K562 (cell line): ENCODE results near the gene SORT1. TPM values are rescaled to one million over a fixed set of nuclear protein-coding genes. Genes with fewer than 3 reads are reported as not detected.

Experiments
- E2F1 ChIP-seq: sonication (generic); formaldehyde crosslinking; IDR thresholded peaks from 2 replicates; pipeline ENCODE4 v1.8.1; 2023; ENCODE audit warnings: mild to moderate bottlenecking, missing genetic modification reagents, moderate library complexity
- HMBOX1 ChIP-seq: sonication (generic); IDR thresholded peaks from 2 replicates; pipeline ENCODE4 v1.6.1; 2016
- MBD1 ChIP-seq: fragments of 250-450 bp; sonication (Bioruptor Pico); IDR thresholded peaks from 2 replicates; pipeline ENCODE4 v1.8.0; 2022; ENCODE audit warnings: inconsistent platforms
- MYNN ChIP-seq, 2 experiments: sonication (generic); formaldehyde crosslinking in 1 of 2; IDR thresholded peaks; 2 replicates each; pipeline versions ENCODE4 v1.5.0 to v1.6.1; 2016 to 2020; ENCODE audit warnings: antibody characterized with exemption in 1 of 2, missing genetic modification reagents in 1 of 2
- NR4A1 ChIP-seq, 2 experiments: fragments of 250-450 bp in 1 of 2; fragments of 450-650 bp in 1 of 2; sonication (Bioruptor Pico) in 1 of 2; IDR thresholded peaks; 2 replicates each; pipeline versions ENCODE4 v1.4.0 to v1.6.1; 2016 to 2020; ENCODE audit warnings: mild to moderate bottlenecking in 2 of 2, missing compliant biosample characterization in 1 of 2, missing genetic modification characterization in 1 of 2, moderate library complexity in 1 of 2
- RB1 ChIP-seq: fragments of 450-650 bp; IDR thresholded peaks from 2 replicates; pipeline ENCODE4 v1.6.1; 2017; ENCODE audit warnings: low read depth, mild to moderate bottlenecking
- TFAP4 ChIP-seq: sonication (generic); formaldehyde crosslinking; IDR thresholded peaks from 2 replicates; pipeline ENCODE4 v1.8.0; 2022; ENCODE audit warnings: missing genetic modification reagents, mild to moderate bottlenecking, moderate library complexity, borderline replicate concordance
- ZBTB33 ChIP-seq: sonication (generic); formaldehyde crosslinking; IDR thresholded peaks from 2 replicates; pipeline ENCODE4 v1.8.1; 2023; ENCODE audit warnings: mild to moderate bottlenecking, missing genetic modification reagents
- ZNF407 ChIP-seq: fragments of 450-650 bp; IDR thresholded peaks from 2 replicates; pipeline ENCODE4 v1.6.1; 2016; ENCODE audit warnings: low read depth
- polyA plus RNA-seq, 8 experiments: library from polyadenylated mRNA; depleted of rRNA in 4 of 8; stranded (reverse) in 5 of 8; unstranded in 3 of 8; fragments of >200 nt; fragmentation: Nextera tagmentation in 2 of 8; fragmentation: Illumina TruSeq in 1 of 8; extraction: Ambion mirVana in 2 of 8; extraction: Trizol in 1 of 8; gene quantifications; 2 replicates each; pipeline versions ENCODE4 v1.2.1 to v1.2.3, GENCODE V29; 2011 to 2014; ENCODE audit warnings: inconsistent platforms in 1 of 8, missing spikeins in 1 of 8
- total RNA-seq, 7 experiments: library from RNA; depleted of rRNA in 6 of 7; stranded (reverse); fragments of >200 nt in 6 of 7; fragmentation: Illumina TruSeq in 2 of 7; extraction: Trizol in 2 of 7; gene quantifications; 2 replicates each; pipeline versions ENCODE4 v1.2.1 to v1.2.3, GENCODE V29; 2011 to 2021; ENCODE audit warnings: low replicate concordance in 1 of 7

Gene SORT1
- total and polyA plus RNA-seq, 9 of the 15 experiments (the other 6 are each of a cell fraction or from before 2014, with no cell fraction given) = 27.4 to 112 (median 65.0) TPM

GRCh38 chr1:109282952-109283747 lies 114.6 kb downstream of the SORT1 start, which contains the start of gene PSRC1 (continued):
- 0 out of 2 replicates have a peak, but pooled peaks have one; percentile 58 for TF ChIP-seq E2F1 (CRISPR knock-in tag)
- TF ChIP-seq HMBOX1 = peak; percentile 82; the same call in 1 of the 2 replicates
- TF ChIP-seq TFAP4 (CRISPR knock-in tag) = peak; percentile 92
- TF ChIP-seq NR4A1 (CRISPR knock-in tag; IDR thresholded peaks at IDR 0.05) = peak; percentile 54; the same call in 1 of the 2 replicates
- TF ChIP-seq NR4A1 (tag; IDR thresholded peaks at IDR 0.05) = peak; percentile 17; the same call in 1 of the 2 replicates
- 0 out of 2 replicates have a peak, but pooled peaks have one; percentile 12 for TF ChIP-seq ZNF407
- no peak; the same call in 1 of the 2 replicates for TF ChIP-seq MYNN (IDR thresholded peaks at IDR 0.05)
- no peak for TF ChIP-seq MYNN (CRISPR knock-in tag; IDR thresholded peaks at IDR 0.05)
- TF ChIP-seq RB1 = peak; percentile 85
- peak; percentile 70 for TF ChIP-seq ZBTB33 (CRISPR knock-in tag)
- TF ChIP-seq MBD1 (CRISPR knock-in tag) = no peak
